ENCODE measurements around the gene SLCO4C1.

DNA sequence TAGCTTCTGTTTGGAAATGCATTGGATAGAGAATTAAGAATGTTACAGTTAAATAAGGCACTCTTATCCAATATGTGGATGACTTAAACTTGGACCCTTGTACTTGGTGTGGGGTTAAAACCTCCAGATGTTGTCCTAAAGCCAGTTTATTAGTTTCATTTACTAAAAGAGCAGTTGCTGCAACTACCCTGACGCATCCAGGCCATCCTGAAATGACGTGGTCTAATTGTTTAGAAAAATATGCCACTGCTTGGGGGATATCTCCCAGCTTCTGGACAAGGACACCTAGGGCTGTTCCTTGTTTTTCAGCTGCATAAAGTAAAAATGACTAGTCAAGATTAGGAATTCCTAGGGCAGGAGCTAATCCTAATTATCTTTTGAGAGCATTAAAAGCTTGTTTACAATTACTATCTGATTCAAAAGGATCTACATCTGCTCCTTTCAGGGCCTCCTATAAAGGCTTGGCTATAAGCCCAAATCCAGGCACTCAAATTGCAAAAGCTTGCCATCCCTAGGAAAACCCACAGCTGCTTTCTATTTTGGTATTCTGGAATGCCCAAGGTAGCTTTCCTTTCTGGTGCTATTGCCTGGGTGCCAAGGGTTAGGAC lies 45.7 kb upstream of the SLCO4C1 start:
- TF ChIP-seq POLR2A (IDR thresholded peaks at IDR 0.05; ENCODE audit: extremely low read depth, insufficient read length) (no peak), MYC (IDR thresholded peaks at IDR 0.05; ENCODE audit: low read depth, low read length) (no peak)
- TF ChIP-seq, protein P1, sequence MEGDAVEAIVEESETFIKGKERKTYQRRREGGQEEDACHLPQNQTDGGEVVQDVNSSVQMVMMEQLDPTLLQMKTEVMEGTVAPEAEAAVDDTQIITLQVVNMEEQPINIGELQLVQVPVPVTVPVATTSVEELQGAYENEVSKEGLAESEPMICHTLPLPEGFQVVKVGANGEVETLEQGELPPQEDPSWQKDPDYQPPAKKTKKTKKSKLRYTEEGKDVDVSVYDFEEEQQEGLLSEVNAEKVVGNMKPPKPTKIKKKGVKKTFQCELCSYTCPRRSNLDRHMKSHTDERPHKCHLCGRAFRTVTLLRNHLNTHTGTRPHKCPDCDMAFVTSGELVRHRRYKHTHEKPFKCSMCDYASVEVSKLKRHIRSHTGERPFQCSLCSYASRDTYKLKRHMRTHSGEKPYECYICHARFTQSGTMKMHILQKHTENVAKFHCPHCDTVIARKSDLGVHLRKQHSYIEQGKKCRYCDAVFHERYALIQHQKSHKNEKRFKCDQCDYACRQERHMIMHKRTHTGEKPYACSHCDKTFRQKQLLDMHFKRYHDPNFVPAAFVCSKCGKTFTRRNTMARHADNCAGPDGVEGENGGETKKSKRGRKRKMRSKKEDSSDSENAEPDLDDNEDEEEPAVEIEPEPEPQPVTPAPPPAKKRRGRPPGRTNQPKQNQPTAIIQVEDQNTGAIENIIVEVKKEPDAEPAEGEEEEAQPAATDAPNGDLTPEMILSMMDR (IDR thresholded peaks at IDR 0.05; ENCODE audit: low read depth, low read length) = no peak
- TF ChIP-seq, protein P2, sequence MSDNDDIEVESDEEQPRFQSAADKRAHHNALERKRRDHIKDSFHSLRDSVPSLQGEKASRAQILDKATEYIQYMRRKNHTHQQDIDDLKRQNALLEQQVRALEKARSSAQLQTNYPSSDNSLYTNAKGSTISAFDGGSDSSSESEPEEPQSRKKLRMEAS (IDR thresholded peaks at IDR 0.05; ENCODE audit: low read depth, low read length) = no peak

All from NB4 (cell line).